ENCODE data around the gene GSE1.

Gene GSE1

GRCh38 chr16:85680352-85680944 lies 67.3 kb downstream of the GSE1 start:
- DNase-seq (ENCODE audit: low spot score) = no peak

- DNase-seq (ENCODE audit: low spot score) = no peak
These were observed 68.1 kb downstream of the GSE1 start for GRCh38 chr16:85681255-85681654.

DNA sequence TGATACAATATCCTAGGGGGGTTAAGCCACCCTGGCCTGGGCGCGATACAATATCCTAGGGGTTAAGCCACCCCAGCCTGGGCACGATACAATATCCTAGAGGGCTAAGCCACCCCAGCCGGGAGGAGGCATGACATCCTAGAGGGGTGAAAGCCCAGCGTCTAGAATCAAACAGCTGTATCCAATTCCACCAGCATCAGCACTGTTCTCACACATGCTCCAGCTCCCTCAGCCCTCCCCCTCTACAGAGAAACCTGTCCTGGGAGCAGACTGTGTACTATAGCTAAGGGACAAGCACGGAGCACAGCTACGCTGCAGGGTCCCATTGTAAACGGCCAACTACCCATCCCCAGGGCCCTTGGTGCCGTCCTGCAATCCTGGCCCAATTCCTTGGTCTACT lies 69.4 kb downstream of the GSE1 start:
- no peak for DNase-seq (ENCODE audit: low spot score)

- DNase-seq (ENCODE audit: low spot score) = no peak
These were observed 70.2 kb downstream of the GSE1 start for GRCh38 chr16:85683363-85683762.

- DNase-seq (ENCODE audit: low spot score) = no peak
These were observed 72.1 kb downstream of the GSE1 start for GRCh38 chr16:85685251-85685650.

DNA sequence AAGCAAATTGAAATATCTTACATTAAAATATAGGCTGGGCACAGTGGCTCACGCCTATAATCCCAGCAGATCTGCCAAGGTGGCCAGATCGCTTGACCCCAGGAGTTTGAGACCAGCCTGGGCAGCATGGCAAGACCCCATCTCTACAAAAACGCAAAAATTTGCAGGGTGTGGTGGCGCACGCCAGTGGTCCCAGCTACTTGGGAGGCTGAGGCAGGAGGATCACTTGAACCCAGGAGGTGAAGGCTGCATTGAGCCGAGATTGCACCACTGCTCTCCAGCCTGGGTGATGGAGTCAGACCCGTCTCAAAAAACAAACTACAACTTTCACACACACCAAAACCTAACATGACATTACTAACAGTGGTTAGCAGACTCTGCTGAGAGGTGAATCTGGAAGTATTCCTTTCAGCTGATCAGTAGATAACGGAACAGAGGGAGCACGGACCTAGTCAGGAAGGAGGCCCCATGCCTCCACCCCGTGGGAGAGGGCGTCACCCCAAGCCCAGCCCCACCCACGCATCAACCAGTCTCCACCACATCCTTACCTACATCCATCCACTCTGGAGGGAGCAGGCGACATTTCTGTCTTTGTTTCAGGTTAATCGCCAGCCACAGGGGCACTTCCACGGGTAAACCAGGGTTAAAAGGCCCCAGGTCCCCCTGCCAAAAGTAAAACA lies 73.9 kb downstream of the GSE1 start:
- no peak for DNase-seq (ENCODE audit: low spot score)

DNA sequence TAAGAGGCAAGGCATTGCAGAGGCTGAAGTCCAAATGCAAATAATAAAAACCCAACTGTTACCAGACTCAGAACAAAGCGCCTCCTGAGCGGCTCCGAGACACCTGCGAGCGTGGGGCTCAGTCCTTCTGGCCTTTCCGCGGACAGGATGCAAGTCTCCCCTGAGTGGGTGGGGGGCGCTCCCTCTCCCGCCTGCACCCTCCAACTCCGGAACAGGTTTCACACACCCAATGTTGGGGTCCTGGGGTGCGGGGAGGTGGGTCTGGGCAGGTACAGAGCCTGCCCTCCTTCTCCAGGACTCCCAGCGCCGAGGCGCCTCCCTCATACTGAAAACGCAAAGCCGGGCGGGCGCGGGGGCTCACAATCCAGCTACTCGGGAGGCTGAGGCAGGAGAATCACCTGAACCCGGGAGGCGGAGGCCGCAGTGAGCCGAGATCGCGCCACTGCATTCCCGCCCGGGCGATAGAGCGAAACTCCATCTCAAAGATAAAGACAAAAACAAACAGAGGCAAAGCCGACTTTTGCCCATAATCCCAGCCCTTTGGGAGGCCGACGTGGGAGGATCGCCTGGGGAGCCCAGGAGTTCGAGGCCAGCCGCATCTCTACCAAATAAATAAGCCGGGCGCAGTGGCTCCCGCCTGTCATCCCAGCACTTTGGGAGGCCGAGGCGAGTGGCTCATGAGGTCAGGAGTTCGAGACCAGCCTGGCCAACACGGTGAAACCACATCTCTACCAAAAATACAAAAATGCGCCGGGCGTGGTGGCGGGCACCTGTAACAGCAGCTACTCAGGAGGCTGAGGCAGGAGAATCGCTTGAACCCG lies 74.7 kb downstream of the GSE1 start:
- DNase-seq (ENCODE audit: low spot score) = no peak

GRCh38 chr16:85688586-85689284 lies 75.6 kb downstream of the GSE1 start, which contains the start of gene GINS2:
Gene GINS2 (minus strand): TSS chr16:85688954. CDS start chr16:85688898, 56 bp downstream.
- DNase-seq (ENCODE audit: low spot score) = peak; percentile 99

- DNase-seq (ENCODE audit: low spot score) = no peak
These were observed 76.3 kb downstream of the GSE1 start for GRCh38 chr16:85689285-85689949.

DNA sequence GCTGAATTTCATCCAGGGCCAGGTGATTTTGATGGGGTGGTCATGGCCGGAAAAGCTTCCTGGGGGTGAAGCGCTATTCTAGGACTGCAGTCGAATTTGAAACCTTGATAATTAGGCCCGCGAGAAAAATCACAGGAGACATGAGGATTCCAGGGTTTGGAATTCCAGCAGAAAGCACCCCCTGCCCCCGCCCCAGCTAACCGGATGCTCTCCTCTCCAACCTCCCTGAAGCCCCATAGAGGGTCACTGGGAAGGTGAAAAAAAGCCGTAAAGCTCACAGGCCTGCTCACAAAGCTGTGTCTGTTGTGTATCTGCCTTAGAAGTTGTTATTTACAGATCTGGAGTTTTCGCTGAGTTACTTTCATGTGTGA lies 76.8 kb downstream of the GSE1 start:
- no peak for DNase-seq (ENCODE audit: low spot score)

DNA sequence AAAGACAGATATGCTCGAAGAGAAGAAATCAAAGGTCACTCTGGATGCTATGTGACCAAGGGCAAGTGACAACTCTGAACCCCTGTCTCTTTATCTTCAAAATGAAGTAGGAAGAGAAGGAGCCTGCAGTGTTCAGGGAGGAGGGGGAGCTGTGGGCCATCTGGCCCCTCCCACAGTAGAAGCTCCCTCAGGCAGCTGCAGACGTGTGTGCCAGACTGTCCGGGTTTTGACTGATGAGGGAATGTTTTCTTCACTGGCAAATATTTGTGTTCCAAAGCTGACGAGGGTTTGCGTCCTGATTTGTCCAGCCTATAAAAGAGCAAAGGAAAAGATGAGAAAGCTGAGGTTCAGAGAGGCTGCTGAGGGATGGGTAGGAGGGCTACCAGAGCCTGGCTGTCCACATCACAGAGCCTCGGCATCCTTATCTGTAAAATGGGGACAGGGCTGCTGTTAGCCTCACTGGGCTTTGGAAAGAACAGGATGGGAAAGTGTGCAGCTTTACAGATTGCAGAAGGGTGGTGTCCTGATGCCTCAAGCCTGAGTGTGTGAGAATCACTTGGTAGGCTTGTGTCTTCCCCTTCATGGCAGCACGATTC lies 77.4 kb downstream of the GSE1 start:
- DNase-seq (ENCODE audit: low spot score) = no peak

DNA sequence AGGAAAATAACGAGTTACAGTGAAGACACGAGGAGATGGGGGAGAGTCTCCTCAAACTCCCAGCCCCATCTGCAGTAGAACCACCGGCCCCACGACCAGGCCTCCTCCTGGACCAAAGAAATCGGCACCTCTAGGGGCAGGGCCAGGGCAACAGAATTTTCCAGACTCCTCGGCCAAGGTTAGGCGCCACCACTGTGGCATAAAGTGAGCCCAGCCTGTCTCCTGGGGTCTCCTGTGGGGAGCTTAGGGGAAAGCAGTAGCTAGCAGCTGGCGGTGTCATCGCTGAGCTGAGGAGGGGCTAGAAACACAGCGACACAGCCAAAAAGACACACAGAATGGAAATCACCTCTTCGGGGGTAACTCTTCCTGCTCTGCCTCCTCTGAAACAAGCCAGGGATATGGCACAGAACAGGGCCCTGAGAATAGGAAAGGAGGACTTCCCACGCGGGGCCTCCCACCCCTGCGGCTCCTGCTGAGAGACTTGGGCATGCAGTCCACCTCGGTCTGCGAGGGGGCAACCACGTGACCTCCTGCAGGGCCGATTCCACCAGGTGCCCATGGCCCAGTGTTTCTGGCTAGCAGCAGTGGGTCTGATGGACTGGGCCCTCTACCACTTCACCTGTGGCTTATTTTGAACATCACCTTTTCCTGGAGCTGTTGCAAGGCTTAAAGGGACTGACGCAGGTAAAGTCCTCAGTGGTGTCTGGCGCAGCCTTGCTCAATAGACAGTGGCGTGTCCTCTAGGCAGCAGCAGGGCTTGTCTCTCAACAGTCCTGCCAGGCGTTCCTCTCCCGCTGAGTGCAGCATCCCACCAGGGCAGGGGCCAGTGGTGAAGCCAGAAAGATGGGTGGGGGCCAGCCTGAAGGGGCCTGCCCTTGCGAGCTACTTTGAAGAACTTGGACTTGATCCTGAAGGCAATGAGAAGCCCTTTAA lies 82.3 kb downstream of the GSE1 start:
- DNase-seq (ENCODE audit: low spot score) = no peak

DNA sequence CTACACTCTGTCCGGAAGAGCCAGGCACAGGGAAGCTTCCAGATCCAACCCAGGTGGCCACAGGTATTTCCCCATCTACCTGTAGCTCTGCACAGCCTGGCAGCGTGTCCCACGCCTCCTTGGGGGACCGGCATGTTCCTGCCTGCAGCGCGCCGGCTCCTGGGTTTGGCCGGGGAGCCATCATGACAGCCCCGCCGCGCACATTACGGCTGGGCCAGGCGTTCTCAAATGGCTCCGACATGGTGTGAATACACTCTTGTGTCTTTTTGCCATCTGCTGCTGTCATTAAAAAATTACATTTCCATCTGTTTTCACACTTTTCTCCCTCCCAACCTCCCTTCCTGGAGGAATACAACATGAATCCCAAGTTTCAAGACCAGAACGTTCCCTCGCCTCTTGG lies 83.7 kb downstream of the GSE1 start:
- DNase-seq (ENCODE audit: low spot score) = no peak

GRCh38 chr16:85697431-85697830 lies 84.3 kb downstream of the GSE1 start:
- no peak for DNase-seq (ENCODE audit: low spot score)

GRCh38 chr16:85698459-85698891 lies 85.4 kb downstream of the GSE1 start:
- DNase-seq (ENCODE audit: low spot score) = no peak

GRCh38 chr16:85698935-85699558 lies 85.9 kb downstream of the GSE1 start:
- DNase-seq (ENCODE audit: low spot score) = no peak

DNA sequence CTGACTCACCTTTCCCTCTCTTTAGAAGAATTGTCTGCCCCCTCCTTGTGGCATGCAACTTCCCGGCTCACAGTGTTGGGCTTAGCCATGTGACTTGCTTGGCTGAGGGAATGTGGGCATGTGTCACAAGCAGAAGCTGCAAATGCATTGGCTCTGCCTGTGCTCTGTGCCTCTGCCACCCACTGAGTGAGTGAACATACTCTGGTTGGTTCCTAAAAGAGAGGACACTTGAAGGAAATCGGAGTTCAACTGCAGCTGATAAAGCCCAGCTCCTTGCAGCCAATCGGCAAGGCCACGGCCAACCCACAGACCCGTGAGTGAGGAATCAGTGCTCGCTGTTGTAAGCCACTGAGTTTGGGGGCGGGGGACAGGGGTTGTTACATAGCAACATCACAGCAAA lies 86.5 kb downstream of the GSE1 start:
- DNase-seq (ENCODE audit: low spot score) = no peak

DNA sequence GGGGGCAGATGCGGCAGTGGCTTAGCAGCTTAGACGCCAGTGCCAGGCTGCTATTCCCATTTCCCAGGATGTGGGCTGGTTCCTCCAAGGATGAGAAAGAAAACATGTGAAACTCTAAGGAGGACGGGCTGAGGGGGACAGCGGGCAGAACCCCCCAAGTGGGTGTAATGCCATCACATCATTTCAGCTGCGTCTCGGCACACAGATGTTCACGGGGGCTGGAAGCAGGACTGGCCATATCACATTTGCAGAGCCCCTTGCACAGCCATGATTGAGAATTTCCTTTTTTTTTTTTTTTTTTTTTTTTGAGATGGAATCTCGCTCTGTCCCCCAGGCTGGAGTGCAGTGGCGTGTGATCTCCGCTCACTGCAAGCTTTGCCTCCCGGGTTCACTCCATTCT lies 90.9 kb downstream of the GSE1 start:
- DNase-seq (ENCODE audit: low spot score) = no peak

DNA sequence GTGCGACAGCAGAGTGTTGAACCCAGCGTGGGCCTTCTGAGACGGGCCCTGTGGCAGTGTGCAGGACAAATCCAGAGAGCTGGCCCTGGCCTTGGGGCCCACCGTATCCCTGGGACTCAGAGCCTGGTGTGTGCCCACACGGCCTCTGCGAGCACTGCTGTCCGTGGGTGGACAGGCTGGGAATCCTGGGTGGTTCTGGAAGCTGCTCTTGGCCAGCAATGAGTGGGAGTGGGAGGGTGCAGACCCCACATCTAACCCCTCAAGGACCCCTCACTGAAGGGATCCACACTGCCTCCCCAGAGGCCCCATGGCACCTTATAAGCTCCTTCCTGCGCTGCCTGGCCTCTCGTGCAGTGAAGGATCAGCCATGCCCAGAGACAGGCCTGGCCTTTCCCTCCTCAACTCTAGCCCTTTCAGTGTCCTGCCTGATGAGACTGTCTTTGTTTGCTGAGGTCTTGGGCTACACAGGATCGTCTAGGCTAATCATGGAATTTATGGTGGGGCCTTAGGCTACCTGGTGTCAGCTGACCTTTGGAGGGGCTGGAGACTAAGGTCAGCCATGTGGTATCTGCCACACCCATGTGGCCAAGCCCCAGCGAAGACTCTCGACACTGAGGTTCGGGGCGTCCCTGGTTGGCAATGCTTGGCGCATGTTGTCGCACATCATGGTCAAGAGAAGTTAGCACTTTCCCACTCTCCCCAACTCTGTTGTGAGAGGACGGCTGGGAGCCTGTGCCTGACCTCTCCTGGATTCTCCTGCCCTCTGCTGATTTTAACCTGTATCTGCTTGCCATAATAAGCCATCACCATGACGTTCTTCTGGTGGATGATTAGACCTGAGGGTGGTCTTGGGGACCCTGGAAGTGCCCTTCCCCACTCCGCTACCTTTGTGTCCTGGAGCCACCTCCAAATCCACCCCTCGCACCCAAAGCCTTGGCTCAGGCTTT lies 92.1 kb downstream of the GSE1 start:
- DNase-seq (ENCODE audit: low spot score) = no peak
